ENCODE data around the gene DCTN3. TPM values are rescaled to one million over a fixed set of nuclear protein-coding genes. Genes with fewer than 3 reads are reported as not detected.

The DCTN3 gene
- polyA plus RNA-seq, 3 donors: 120 to 174 (median 143) TPM

DNA sequence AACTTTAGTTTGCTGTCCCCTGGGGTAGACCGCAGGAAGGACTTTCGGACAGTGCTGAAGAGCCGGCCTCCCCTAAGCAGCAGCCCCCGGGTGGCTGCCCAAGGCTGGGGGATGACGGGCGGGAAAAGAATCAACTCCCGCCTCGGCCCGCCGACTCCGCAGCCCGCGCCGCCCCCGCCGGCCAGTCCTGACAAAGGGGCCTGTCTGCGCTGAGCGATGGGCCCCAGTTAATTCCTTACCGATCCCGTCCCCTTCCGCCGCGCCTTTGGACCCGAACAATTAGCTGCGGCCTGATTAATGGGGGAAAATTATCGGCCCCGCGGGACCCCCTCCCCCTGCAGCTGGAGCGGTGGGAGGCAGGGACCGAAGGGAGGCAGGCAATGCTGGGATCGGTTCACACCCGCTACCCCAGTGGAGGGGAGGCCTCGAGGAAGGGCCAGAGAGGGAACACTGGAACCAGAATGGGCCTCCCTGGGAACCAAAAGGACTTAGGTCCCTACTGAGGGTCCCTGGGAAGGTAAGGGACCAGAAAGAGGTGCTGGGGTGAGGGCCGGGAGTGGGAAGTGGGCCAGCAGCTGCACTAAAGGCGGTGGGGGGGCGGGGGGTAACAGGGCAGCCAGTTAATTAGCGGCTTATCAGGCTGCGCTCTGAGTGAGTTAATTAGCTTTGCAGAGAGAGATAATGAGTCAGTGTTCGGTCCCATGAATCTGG is 4.3 kb upstream of the DCTN3 start:
- peaks cover 5% of the 10 kb centered on the region for H3K79me2 ChIP-seq (ENCODE audit: insufficient read depth, low read length)
- DNase-seq: no peak
- H2AFZ ChIP-seq (ENCODE audit: insufficient read depth, low read depth, low read length, poor library complexity, severe bottlenecking): no peak overlapping the region
- H3K4me2 ChIP-seq (replicated peaks; ENCODE audit: extremely low read depth, low read length, poor library complexity, severe bottlenecking): no peak overlapping the region
- H3K4me3 ChIP-seq (replicated peaks in 1 of 3; ENCODE audit: low read depth in 2 of 3, low read length in 3 of 3): no peak overlapping the region
- peaks cover 28% of the 10 kb centered on the region for H3K4me1 Mint-ChIP-seq
- 17% methylated on average over 25 of the region's 39 CpGs for WGBS (ENCODE audit: insufficient coverage)
- H3K9me3 Mint-ChIP-seq: peaks cover 3 to 41% (median 22%) of the 10 kb centered on the region in 7 donors
- peaks cover 5 to 14% of the 10 kb centered on the region in 2 donors for H3K36me3 Mint-ChIP-seq
- peaks cover 9 to 24% of the 10 kb centered on the region in 2 donors for H3K4me1 ChIP-seq (ENCODE audit: control insufficient read depth in 1 of 2, insufficient read depth in 2 of 2, low read length in 2 of 2)
- peaks cover 0 to 48% of the 10 kb centered on the region in 2 donors for H3K9me3 ChIP-seq (replicated peaks in 1 of 2; ENCODE audit: control insufficient read depth in 1 of 2, insufficient read depth in 1 of 2, low read length in 2 of 2)
- H3K36me3 ChIP-seq (replicated peaks in 1 of 2; ENCODE audit: control insufficient read depth in 1 of 2, insufficient read depth in 2 of 2, low read length in 2 of 2): no peaks in the 10 kb centered on the region
- peaks cover 71 to 79% of the 10 kb centered on the region in 2 donors for H3K27me3 ChIP-seq (ENCODE audit: control insufficient read depth in 2 of 2, insufficient read depth in 2 of 2, low read length in 2 of 2)
- no peak overlapping the region for H3K27ac ChIP-seq (ENCODE audit: low read depth in 1 of 2, low read length in 2 of 2)
- intact Hi-C loops (cut with micrococcal nuclease): no loop called here
- no peak overlapping the region for H3K27ac Mint-ChIP-seq
- H3K4me3 Mint-ChIP-seq: peak overlapping the region in 1 of 2 donors; percentile 75
- H4K20me1 ChIP-seq (ENCODE audit: insufficient read depth, low read length): no peaks in the 10 kb centered on the region
- H3K27me3 Mint-ChIP-seq (ENCODE audit: low read depth in 3 of 3): peaks cover 83 to 85% (median 84%) of the 10 kb centered on the region in 3 donors
- no peak overlapping the region for H3K9ac ChIP-seq (ENCODE audit: insufficient read depth, low read length, poor library complexity, severe bottlenecking)
- TF ChIP-seq, protein P1, sequence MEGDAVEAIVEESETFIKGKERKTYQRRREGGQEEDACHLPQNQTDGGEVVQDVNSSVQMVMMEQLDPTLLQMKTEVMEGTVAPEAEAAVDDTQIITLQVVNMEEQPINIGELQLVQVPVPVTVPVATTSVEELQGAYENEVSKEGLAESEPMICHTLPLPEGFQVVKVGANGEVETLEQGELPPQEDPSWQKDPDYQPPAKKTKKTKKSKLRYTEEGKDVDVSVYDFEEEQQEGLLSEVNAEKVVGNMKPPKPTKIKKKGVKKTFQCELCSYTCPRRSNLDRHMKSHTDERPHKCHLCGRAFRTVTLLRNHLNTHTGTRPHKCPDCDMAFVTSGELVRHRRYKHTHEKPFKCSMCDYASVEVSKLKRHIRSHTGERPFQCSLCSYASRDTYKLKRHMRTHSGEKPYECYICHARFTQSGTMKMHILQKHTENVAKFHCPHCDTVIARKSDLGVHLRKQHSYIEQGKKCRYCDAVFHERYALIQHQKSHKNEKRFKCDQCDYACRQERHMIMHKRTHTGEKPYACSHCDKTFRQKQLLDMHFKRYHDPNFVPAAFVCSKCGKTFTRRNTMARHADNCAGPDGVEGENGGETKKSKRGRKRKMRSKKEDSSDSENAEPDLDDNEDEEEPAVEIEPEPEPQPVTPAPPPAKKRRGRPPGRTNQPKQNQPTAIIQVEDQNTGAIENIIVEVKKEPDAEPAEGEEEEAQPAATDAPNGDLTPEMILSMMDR (IDR thresholded peaks at IDR 0.05): no peak

DNA sequence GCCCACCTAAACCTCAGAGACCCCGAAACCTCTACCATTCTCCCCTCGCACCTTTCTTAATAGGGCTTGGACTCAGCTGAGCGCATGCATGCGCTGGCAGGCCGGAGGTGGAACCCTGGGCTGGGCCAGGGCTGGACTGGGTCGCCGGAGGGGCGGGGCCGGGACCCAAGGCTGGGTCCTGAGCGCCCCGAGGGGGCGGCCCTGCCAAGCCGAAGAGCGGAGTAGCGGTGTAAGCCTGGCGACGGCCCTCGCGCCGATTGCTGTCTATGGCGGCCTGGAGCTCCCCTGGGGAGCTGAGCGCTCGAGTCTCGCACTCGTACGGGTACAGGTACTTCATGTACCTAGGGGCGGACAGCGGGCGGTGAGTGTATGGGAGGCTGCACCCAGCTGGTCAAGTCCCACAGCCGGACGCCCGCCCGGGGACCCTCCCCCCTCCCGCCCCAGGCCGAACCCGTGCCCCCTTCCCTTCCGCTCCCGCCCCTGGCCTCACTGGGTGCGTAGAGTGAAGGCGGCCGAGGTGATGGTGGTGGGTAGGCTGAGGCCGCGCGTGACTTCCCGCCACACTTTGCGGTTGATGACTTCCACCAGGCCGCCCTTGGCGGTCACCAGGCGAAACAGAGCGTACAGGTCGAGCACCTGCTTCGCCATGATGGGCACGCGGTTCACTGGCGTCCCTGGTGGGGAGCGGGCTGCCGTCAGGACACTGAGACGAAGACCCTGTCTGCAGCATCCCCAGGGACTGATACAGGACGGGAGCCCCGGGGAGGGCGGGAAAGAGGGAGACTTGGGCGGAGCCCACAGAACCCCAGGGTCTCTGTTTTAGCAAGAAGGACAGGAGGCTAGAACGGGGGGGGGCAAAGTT is 3.3 kb upstream of the DCTN3 start:
- H3K79me2 ChIP-seq (ENCODE audit: insufficient read depth, low read length): peaks cover 10% of the 10 kb centered on the region
- H4K20me1 ChIP-seq (ENCODE audit: insufficient read depth, low read length): no peaks in the 10 kb centered on the region
- peaks cover 76 to 77% (median 77%) of the 10 kb centered on the region in 3 donors for H3K27me3 Mint-ChIP-seq (ENCODE audit: low read depth in 3 of 3)
- 5% methylated on average over 49 of the region's 63 CpGs for WGBS (ENCODE audit: insufficient coverage)
- H3K9me3 Mint-ChIP-seq: peaks cover 3 to 40% (median 20%) of the 10 kb centered on the region in 7 donors
- TF ChIP-seq, protein P1 (IDR thresholded peaks at IDR 0.05): no peak
- H3K9me3 ChIP-seq (replicated peaks in 1 of 2; ENCODE audit: control insufficient read depth in 1 of 2, insufficient read depth in 1 of 2, low read length in 2 of 2): peaks cover 0 to 42% of the 10 kb centered on the region in 2 donors
- no peak overlapping the region for H3K9ac ChIP-seq (ENCODE audit: insufficient read depth, low read length, poor library complexity, severe bottlenecking)
- peak overlapping the region; percentile 24 to 89 for H3K4me3 Mint-ChIP-seq
- H2AFZ ChIP-seq (ENCODE audit: insufficient read depth, low read depth, low read length, poor library complexity, severe bottlenecking): no peak overlapping the region
- DNase-seq: peak in 1 of 3 donors; percentile 17
- H3K4me1 Mint-ChIP-seq: peaks cover 29% of the 10 kb centered on the region
- no peak overlapping the region for H3K4me3 ChIP-seq (replicated peaks in 1 of 3; ENCODE audit: low read depth in 2 of 3, low read length in 3 of 3)
- intact Hi-C loops (cut with micrococcal nuclease): no loop called here
- H3K4me1 ChIP-seq (ENCODE audit: control insufficient read depth in 1 of 2, insufficient read depth in 2 of 2, low read length in 2 of 2): peaks cover 14 to 23% of the 10 kb centered on the region in 2 donors
- peaks cover 2 to 20% of the 10 kb centered on the region in 2 donors for H3K36me3 Mint-ChIP-seq
- no peak overlapping the region for H3K4me2 ChIP-seq (replicated peaks; ENCODE audit: extremely low read depth, low read length, poor library complexity, severe bottlenecking)
- peaks cover 65 to 72% of the 10 kb centered on the region in 2 donors for H3K27me3 ChIP-seq (ENCODE audit: control insufficient read depth in 2 of 2, insufficient read depth in 2 of 2, low read length in 2 of 2)
- peaks cover 0 to 2% of the 10 kb centered on the region in 2 donors for H3K36me3 ChIP-seq (replicated peaks in 1 of 2; ENCODE audit: control insufficient read depth in 1 of 2, insufficient read depth in 2 of 2, low read length in 2 of 2)
- no peak overlapping the region for H3K27ac ChIP-seq (ENCODE audit: low read depth in 1 of 2, low read length in 2 of 2)
- no peak overlapping the region for H3K27ac Mint-ChIP-seq

Data from CD14-positive monocyte (primary cell).